GM12865 (cell line): ENCODE data around the gene HCK.

Experiments
- DNase-seq: peaks from one replicate; pipeline ENCODE4 v3.0.0; 2010; ENCODE audit warnings: low read depth
- H3K4me3 ChIP-seq: 2 replicates; pipeline ENCODE4 v1.5.1; 2011; ENCODE audit warnings: mild to moderate bottlenecking, low read depth, low read length, control low read depth
- CTCF ChIP-seq: IDR thresholded peaks from 2 replicates; pipeline ENCODE4 v1.5.1; 2011; ENCODE audit warnings: low read length, control low read depth, low read depth, inconsistent platforms; ENCODE audit not compliant: insufficient read depth; ENCODE audit errors: missing control alignments

The HCK gene

DNA sequence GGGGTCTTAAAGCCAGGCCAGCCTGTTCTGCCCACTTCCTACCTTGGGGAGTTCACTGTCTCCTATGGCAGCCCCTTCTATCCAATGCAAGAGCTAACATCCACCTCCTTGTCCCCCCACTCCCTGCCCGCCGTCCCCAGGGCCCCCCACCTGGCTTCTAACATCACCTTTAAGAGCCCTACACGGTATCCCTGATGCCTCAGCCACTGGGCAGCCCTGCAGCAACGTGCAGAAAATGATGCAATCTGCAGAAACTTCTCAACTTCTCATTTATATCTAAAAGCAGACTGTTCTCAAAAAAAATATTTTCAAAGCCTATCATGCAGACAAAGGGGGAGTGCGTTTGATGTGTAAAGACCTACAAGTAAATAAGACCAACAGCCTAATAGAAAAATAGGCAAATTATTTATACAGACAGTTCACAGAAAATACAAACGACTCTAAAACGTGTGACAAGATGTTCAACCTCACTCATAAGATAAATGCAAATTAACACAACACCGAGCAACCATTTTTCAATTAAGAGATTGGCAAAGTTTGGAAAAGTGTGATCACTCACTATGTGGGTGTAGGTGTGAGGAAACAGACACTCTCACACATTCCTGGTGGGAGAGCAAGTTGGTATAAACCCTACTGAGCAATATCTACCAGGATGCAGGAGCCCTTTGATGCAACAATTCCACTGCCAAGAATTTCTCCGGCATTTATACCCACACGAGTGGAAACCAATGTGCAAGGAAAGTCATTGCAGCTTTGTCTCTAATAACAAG is 15.1 kb upstream of the HCK start:
- H3K4me3 ChIP-seq, result no peak overlapping the region
- no peak for TF ChIP-seq CTCF
- no peak for DNase-seq

- no peak for TF ChIP-seq CTCF
- DNase-seq, result no peak
- H3K4me3 ChIP-seq, result no peak overlapping the region
Measured at GRCh38 chr20:32037929-32038328, 14.1 kb upstream of the HCK start.

DNA sequence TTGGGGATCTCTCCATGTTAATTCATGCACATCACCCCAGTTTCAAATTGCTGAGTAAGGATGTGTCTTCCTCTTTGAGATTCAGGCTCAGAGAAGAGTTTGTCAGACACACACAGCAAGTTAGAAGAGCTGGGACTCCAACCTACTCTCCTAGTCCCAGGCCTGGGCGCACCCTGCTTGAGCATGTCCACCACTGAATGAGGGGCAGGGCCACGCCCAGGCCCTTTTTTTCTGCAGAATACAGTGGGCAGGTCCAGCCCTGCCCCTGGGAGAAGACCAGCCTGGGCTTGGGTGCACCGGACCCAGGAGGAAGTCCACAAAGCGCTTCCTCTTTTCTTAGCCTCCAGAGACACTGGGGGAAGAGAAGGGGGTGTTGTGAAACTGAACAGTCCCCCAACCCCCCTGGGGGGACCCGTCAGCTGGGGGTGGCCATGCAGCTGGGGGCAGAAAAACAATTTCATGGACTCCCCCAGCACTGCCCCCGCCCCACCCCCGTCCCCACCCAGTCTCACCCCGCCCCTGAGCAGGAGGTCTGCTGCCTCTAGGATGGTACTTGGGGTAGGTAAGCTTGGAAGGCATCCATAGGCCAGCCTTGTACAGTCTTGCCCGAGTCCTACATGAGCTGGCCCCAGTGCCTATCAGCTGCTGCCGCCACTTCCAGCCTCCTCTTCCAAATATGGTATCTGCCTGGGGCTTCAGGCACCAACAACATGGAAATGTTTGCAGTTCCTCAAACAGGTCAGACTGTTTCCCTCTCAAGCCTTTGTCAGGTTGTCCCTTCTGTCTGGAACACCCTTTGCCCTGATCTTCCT is 11.7 kb upstream of the HCK start:
- TF ChIP-seq CTCF, result no peak
- H3K4me3 ChIP-seq, result no peak overlapping the region
- DNase-seq, result peak; percentile 55

GRCh38 chr20:32045999-32046398 is 6.0 kb upstream of the HCK start:
- DNase-seq, result no peak
- TF ChIP-seq CTCF, result no peak
- H3K4me3 ChIP-seq, result no peak overlapping the region

- H3K4me3 ChIP-seq, result no peak overlapping the region
- TF ChIP-seq CTCF, result no peak
- DNase-seq, result no peak
Measured at GRCh38 chr20:32050324-32050841, 1.7 kb upstream of the HCK start.

DNA sequence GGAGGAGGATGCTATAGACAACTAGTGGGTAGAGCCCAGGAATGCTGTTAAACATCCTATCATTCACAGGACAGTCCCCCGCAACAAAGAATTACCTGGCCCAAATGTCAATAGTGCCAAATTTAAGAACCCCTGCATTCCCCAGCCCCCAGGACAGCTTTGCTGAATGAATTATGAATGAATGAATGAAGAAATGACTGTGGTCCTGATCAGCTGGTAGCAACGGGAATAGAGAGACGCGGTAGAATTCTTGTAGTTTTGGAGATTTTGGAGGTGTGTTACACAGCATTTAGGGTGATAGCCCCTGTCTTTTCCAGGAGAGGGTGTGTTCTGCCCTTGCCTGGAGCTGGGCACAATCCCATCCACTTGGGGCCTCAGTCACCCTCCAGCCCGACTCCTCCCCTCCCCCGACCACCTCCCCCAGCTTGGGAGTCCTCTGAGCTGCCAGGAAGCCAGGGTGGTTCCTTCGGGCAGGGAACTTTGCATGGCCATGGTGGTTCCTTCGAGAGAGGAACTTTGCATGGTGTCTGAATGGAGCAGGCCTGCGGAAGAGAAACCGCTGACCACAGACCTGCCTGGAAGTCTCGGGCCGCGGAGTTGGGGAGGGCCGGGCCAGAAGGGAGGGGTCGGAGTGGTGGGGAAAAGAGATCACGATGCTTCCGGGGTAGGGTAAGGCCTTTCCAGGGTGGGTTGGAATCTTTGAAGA is 1.0 kb upstream of the HCK start:
- peak; percentile 52 for DNase-seq
- H3K4me3 ChIP-seq, result peak overlapping the region; percentile 62
- no peak for TF ChIP-seq CTCF
